MM.1S (cell line): Measurements from ENCODE around the gene MBP.

Experiments
- CTCF ChIP-seq: fragments of 300-600 bp; sonication (generic); IDR thresholded peaks from 2 replicates; pipeline ENCODE4 v1.5.1; 2016; ENCODE audit warnings: antibody characterized with exemption, low read length, mixed read lengths
- EZH2 ChIP-seq: fragments of 300-600 bp; sonication (generic); optimal IDR thresholded peaks from 2 replicates; pipeline ENCODE3; 2017; ENCODE audit warnings: low read depth, mild to moderate bottlenecking, antibody characterized with exemption, low read length, mixed read lengths
- EZH2phosphoT487 ChIP-seq: fragments of 300-600 bp; sonication (generic); IDR thresholded peaks from 2 replicates; pipeline ENCODE4 v1.6.1; 2018; ENCODE audit warnings: antibody characterized with exemption, low read length

- no peak for TF ChIP-seq EZH2
- TF ChIP-seq CTCF, result no peak
- TF ChIP-seq EZH2phosphoT487, result no peak
These were observed 65.1 kb downstream of the MBP start for GRCh38 chr18:77067291-77068061.
